ENCODE measurements around the gene UBE2K.
A peak's percentile ranks its signal among the peaks of the same experiment; 100 is the strongest.
"Not testable (repeated sequence)": the region's sequence is repeated elsewhere in the genome, so short reads cannot be mapped to it uniquely, and the experiment has no call there.

UBE2K gene

DNA sequence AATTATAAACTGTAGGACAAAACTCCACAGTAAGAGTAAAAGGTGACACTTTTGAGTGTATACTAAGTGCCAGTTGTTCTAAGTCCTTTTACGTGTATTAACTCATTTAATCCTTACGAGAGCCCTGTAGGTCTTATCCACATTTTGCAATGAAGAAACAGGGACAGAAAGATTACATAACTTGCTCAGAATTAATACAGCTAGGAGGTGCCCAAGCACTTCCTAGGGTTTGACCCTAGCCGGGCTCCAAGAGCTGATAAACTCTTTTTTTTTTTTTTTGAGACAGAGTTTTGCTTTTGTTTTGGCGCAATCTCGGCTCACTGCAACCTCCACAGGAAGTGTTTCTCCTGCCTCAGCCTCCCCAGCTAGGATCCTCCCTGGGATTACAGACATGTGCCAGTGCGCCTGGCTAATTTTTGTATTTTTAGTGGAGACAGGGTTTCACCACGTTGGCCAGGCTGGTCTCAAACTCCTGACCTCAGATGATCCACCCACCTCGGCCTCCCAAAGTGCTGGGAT, 110.4 kb downstream of the UBE2K start:
- DNase-seq (no peak), ATAC-seq (no peak)

DNA sequence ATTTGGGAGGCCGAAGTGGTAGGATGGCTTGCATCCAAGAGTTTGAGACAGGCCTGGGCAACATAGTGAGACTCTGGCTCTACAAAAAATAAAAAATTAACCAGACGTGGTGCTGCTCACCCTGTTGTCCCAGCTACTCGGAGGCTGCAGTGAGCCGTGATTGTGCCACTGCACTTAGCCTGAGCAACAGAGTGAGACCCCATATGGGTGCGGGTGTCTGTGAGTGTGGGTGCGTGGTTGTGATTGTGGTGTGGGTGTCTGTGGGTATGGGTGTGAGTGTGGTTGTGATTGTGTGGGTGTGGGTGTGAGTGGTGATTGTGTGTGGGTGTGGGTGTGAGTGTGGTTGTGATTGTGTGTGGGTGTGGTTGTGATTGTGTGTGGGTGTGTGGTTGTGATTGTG, 114.6 kb downstream of the UBE2K start:
- DNase-seq (no peak), ATAC-seq (peak; percentile 74)

DNA sequence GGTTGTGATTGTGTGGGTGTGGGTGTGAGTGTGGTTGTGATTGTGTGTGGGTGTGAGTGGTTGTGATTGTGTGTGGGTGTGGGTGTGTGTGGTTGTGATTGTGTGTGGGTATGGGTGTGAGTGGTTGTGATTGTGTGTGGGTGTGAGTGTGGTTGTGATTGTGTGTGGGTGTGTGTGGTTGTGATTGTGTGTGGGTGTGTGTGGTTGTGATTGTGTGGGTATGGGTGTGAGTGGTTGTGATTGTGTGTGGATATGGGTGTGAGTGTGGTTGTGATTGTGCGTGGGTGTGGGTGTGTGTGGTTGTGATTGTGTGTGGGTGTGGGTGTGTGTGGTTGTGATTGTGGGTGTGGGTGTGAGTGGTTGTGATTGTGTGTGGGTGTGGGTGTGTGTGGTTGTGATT, 115.1 kb downstream of the UBE2K start:
- ATAC-seq, DNase-seq: not testable (repeated sequence)

DNA sequence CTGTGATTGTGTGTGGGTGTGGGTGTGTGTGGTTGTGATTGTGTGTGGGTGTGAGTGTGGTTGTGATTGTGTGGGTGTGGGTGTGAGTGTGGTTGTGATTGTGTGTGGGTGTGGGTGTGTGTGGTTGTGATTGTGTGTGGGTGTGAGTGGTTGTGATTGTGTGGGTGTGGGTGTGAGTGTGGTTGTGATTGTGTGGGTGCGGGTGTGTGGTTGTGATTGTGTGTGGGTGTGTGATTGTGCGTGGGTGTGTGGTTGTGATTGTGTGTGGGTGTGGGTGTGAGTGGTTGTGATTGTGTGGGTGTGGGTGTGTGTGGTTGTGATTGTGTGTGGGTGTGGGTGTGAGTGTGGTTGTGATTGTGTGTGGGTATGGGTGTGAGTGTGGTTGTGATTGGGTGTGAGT, 115.8 kb downstream of the UBE2K start:
- ATAC-seq, DNase-seq: not testable (repeated sequence)

DNA sequence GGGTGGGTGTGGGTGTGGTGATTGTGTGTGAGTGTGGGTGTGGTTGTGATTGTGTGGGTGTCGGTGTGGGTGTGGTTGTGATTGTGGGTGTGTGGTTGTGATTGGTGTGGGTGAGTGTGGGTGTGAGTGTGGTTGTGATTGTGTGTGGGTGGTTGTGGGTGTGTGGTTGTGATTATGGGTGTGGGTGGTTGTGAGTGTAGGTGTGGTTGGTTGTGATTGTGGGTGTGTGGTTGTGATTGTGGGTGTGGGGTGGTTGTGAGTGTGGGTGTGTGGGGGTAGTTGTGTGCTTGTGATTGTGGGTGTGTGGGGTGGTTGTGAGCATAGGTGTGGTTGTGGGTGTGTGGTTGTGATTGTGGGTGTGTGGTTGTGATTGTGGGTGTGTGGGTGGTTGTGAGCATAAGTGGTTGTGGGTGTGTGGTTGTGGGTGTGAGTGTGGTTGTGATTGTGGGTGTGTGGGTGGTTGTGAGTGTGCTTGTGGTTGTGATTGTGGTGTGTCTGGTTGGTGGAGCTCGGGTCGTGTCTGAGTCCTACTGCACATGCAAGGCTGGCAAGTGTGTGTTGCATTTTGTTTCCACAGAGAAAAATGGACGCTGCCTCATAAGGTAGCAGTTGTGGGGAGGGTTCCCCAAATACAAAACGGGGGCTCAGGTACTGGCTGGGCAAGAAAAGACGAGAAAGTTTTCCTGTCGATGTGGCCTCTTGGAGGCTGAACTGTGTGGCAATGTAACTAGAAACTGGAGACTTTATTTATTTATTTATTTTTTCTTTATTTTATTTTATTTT, 116.7 kb downstream of the UBE2K start:
- ATAC-seq (no peak), DNase-seq (peak; percentile 12)

DNA sequence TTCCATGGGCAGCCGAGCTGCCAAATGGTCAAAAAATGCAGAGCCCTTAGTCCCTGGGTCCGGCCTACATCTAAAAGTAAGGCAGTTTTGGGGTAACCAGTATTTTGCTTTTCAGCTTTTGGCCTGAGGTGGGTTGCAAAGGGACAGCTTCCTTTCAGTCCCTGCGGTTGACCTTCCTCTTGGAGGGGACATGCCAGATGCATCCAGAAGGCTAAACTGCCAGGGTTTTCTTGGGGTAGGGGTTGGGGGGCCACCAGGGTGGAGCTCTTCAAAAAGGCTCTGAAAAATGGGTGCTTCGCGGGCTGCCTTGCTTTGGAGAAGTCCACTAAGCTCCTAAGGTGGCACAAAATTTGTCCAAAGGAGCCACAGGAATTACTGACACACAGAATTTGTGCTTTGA, 120.7 kb downstream of the UBE2K start:
- ATAC-seq, result no peak
- no peak for DNase-seq

DNA sequence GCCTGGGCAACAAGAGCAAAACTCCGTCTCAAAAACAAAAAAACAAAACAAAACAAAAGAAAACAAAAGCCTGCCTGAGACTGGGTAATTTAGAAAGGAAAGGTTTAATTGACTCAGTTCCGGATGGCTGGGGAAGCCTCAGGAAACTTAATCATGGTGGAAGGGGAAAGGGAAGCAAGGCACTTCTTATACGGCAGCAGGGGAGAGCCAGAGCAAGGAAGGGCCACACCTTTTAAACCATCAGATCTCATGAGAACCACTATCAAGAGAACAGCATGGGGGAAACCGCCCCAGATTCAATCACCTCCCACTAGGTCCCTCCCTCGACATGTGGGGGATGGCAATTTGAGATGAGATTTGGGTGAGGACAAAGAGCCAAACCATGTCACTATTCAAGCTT, 122.2 kb downstream of the UBE2K start:
- no peak for ATAC-seq
- DNase-seq, result no peak

DNA sequence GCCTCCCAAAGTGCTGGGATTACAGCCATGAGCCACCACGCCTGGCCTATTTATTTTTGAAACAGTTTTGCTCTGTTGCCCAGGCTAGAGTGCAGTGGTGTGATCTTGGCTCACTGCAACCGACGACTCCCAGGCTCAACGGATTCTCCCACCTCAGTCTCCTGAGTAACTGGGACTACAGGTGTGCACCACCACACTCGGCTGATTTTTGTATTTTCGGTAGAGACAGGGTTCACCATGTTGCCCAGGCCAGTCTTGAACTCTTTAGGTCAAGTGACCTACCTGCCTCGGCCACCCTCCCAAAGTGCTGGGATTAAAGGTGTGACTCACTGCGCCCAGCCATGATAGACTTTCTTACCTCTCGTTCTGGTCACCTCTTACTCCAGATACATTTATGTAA, 124.0 kb downstream of the UBE2K start:
- no peak for DNase-seq
- no peak for ATAC-seq

DNA sequence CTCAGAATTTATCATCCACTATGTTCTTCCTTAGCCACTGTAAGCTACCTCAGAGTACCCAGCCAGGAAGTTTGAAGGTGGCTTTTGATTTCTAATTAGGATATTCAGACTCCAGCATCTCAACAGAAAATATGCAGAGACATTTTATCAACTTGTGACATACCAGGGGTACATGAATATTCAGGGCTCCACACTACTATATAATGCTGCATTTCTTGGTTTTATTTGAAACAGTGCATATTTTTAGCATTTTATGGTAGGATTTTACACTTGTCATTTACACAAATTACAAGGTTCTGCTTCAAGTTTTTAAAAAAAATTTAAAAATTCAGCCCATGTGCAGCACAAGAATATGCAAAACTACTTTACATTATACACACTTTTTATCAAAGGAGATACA, 124.7 kb downstream of the UBE2K start:
- DNase-seq, result no peak
- ATAC-seq, result no peak

DNA sequence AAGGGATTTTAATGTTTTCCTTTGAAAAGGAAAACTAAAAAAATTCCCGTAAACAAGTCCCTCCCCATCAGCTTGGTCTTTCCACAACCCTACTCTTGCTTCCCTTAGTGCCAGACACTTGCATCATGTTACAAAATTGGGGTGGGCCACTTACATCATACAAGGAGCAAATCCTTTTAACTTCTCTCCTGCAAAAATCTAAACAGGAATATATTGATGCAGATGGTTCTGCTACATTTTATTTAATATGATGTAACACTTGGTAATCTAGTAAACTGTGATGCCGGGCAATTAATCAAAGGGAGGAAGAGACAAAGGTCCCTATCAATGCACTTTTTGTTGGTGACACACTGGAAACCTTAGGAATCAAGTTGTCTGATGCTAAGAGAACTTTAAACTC, 125.3 kb downstream of the UBE2K start:
- ATAC-seq (no peak), DNase-seq (no peak)

DNA sequence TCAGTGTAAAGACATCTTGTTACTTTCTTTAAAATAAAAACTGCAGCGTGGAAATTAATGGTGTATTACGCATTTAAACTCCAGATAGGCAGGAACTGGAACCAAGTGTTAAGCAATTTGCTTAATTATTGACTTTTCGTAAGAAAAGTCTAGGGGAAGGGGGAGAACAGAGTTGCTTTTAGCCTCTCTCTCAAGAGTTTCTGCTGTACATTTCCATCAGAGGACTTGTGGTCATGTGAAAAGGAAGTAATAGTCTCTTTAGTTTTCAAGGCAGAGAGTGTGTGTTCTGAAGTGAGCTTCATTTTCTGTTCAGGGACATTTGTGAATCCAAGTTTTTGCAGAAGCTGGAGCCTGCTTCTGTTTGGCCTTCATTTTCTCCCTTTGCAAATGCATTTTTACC, 127.2 kb downstream of the UBE2K start:
- DNase-seq (no peak), ATAC-seq (no peak)

DNA sequence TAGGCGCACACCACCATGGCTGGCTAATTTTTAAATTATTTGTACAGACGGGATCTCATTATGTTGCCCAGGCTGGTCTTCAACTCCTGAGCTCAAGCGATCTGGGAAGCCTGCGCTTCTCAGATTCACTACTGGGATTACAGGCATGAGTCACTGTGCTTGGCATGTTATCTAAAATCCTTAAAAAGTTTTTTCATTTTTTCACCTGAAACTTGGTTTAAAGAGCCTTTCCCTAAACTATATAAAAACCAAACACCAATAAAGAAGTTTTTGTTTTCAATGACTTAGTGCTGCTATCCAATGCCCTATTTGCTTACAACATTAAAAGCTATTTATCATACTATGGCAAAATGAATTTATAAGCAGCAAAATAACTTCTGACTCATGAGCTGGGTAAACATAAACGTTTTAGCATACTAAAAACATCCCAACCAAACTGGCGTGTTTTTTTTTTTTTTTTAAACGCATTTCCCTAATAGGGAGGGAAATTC, 127.8 kb downstream of the UBE2K start:
- ATAC-seq, result no peak
- no peak for DNase-seq

Measured in stimulated activated naive CD8-positive, alpha-beta T cell treated with anti-CD3 and anti-CD28 coated beads, Interleukin-15, Interleukin-2, amounts not matched to agents 100 U/mL and 50 U/mL, for 24 hours (primary cell).